DLD1 (cell line): Measurements from ENCODE around the gene ACCS.

Experiments used
- in situ Hi-C: cut with HindIII; loops from 2 replicates; pipeline ENCODE4 v1.10.0; 2017; ENCODE audit warnings: low sequenced_read_pairs

The ACCS gene

DNA sequence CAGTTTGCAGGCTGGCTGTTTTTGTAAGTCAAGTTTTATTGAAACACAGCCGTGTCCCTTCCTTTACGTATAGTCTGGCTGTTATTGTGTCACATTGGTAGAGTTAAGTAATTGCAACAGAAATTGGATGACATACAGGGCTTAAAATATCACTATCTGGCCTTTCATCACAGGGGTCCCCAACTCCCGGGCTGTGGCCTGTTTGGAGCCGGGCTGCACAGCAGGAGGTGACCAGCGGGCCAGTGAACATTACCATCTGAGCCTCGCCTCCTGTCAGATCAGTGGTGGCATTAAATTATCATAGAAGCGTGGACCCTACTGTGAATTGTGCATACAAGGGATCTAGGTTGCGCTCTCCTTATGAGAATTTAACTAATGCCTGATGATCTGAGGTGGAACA is 61.1 kb downstream of the ACCS start:
- in situ Hi-C loops = no loop called here

DNA sequence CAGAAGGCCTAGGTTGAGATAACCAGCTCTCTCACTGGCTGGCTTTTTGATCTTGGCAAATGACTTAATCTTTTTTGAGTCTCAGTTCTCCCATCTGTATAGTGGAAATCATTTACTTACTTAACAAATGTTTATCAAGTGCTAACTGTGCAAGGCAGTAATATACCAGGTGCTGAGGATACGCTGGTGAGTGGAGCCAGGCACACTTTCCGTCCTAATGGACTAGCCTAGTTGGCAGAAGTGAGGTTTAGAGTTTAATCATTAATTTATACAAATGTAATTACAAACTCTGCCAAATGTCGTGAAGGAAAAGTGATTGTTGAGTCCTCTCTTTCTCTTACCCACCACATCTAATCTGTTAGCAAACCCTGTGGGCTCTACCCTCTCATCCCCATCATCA is 62.7 kb downstream of the ACCS start:
- in situ Hi-C loops = no loop called here

- in situ Hi-C loops = no loop called here
These were observed 64.7 kb downstream of the ACCS start for GRCh38 chr11:44130751-44131150.

DNA sequence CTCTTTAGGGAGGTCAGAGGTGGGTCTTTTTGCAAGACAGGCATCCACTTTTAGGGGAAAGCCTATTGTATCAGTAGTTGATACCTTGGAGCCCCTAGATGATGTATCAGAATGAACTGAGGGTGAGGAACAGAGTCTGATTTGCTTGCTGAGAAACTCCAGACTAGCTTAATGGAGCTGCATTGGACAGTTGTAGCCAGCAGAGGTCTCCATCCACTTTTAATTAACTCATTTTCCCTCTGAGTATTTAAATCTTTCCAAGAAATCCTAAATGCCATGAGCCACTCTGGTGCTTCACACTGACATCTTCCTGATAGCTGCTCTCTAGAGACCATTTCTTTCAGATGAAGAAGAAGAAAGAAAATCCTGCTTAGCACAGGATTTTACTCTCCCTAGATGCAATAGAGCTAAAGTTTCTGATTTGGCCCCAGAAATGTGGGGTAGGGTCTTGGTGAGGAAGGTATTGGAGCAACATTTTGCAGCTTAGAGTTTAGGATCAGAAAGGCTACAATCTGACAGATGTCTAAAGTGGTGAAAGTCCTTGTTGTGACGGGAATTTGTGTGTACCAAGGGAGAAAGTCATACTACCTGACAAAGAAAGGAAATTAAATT is 67.4 kb downstream of the ACCS start:
- in situ Hi-C loops = no loop called here
